H9 (cell line): ENCODE results near the gene CDH13. TPM values are rescaled to one million over a fixed set of nuclear protein-coding genes. Genes with fewer than 3 reads are reported as not detected.

Experiments
- DNase-seq: peaks from one replicate; pipeline ENCODE4 v3.0.0-alpha.2; 2017
- H2AFZ ChIP-seq: one replicate; pipeline ENCODE4 v1.6.1; 2013; ENCODE audit warnings: mild to moderate bottlenecking, low read length, control low read depth, moderate library complexity
- H2AK5ac ChIP-seq: 2 replicates; pipeline ENCODE4 v1.6.1; 2013; ENCODE audit warnings: low read length, control low read depth, mixed read lengths; ENCODE audit not compliant: insufficient read length
- H2BK120ac ChIP-seq: one replicate; pipeline ENCODE4 v1.6.1; 2013; ENCODE audit warnings: low read depth, mild to moderate bottlenecking, low read length, control low read depth, inconsistent platforms; ENCODE audit not compliant: poor library complexity, severe bottlenecking
- H2BK12ac ChIP-seq: 2 replicates; pipeline ENCODE4 v1.6.1; 2013; ENCODE audit warnings: low read length, control low read depth, mixed read lengths, low read depth; ENCODE audit not compliant: insufficient read length
- H2BK15ac ChIP-seq: 2 replicates; pipeline ENCODE4 v1.6.1; 2013; ENCODE audit warnings: low read depth, low read length, control low read depth
- H2BK20ac ChIP-seq: one replicate; pipeline ENCODE4 v1.6.1; 2013; ENCODE audit warnings: low read depth, mild to moderate bottlenecking, low read length, control low read depth, inconsistent platforms; ENCODE audit not compliant: poor library complexity, severe bottlenecking
- H2BK5ac ChIP-seq: 2 replicates; pipeline ENCODE4 v1.6.1; 2013; ENCODE audit warnings: low read length, control low read depth, mixed read lengths; ENCODE audit not compliant: insufficient read length
- H3K14ac ChIP-seq: 2 replicates; pipeline ENCODE4 v1.6.1; 2013; ENCODE audit warnings: low read length, control low read depth; ENCODE audit not compliant: insufficient read depth
- H3K18ac ChIP-seq: 2 replicates; pipeline ENCODE4 v1.6.1; 2013; ENCODE audit warnings: low read depth, mild to moderate bottlenecking, mixed read lengths, low read length, control low read depth; ENCODE audit not compliant: insufficient read length
- H3K23ac ChIP-seq: 2 replicates; pipeline ENCODE4 v1.6.1; 2013; ENCODE audit warnings: low read length, control low read depth, mixed read lengths, low read depth; ENCODE audit not compliant: insufficient read length
- H3K23me2 ChIP-seq: 2 replicates; pipeline ENCODE4 v1.6.1; 2013; ENCODE audit warnings: low read depth, mild to moderate bottlenecking, mixed read lengths, low read length, control low read depth; ENCODE audit not compliant: insufficient read length, poor library complexity, severe bottlenecking
- H3K27ac ChIP-seq: 2 replicates; pipeline ENCODE4 v1.5.1; 2013; ENCODE audit warnings: low read length, control low read depth, mixed read lengths, low read depth; ENCODE audit not compliant: insufficient read length
- H3K27me3 ChIP-seq: 2 replicates; pipeline ENCODE4 v1.6.1; 2013; ENCODE audit warnings: low read length, control low read depth, inconsistent platforms; ENCODE audit not compliant: insufficient read depth
- H3K4ac ChIP-seq: 2 replicates; pipeline ENCODE4 v1.6.1; 2013; ENCODE audit warnings: low read depth, mild to moderate bottlenecking, control low read depth, inconsistent platforms, low read length, moderate library complexity
- H3K4me1 ChIP-seq: 2 replicates; pipeline ENCODE4 v1.6.1; 2013; ENCODE audit warnings: low read length, control low read depth, inconsistent platforms; ENCODE audit not compliant: insufficient read depth
- H3K4me2 ChIP-seq: 2 replicates; pipeline ENCODE4 v1.6.1; 2013; ENCODE audit warnings: low read length, control low read depth, mixed read lengths; ENCODE audit not compliant: insufficient read length, insufficient read depth
- H3K56ac ChIP-seq: 2 replicates; pipeline ENCODE4 v1.6.1; 2013; ENCODE audit warnings: low read depth, mild to moderate bottlenecking, mixed read lengths, low read length, control low read depth; ENCODE audit not compliant: insufficient read length
- H3K79me1 ChIP-seq: 2 replicates; pipeline ENCODE4 v1.6.1; 2013; ENCODE audit warnings: low read depth, mild to moderate bottlenecking, moderate library complexity, low read length, control low read depth, inconsistent platforms; ENCODE audit not compliant: insufficient read depth, poor library complexity, severe bottlenecking
- H3K79me2 ChIP-seq: 2 replicates; pipeline ENCODE4 v1.6.1; 2013; ENCODE audit warnings: low read length, control low read depth, inconsistent platforms; ENCODE audit not compliant: insufficient read depth
- H3K9ac ChIP-seq: 2 replicates; pipeline ENCODE4 v1.6.1; 2013; ENCODE audit warnings: low read length, control low read depth, mixed read lengths; ENCODE audit not compliant: insufficient read length; ENCODE audit errors: extremely low read depth
- H3K9me3 ChIP-seq: one replicate; pipeline ENCODE4 v1.6.1; 2013; ENCODE audit warnings: low read depth, low read length, inconsistent platforms; ENCODE audit not compliant: control insufficient read depth
- H3T11ph ChIP-seq: one replicate; pipeline ENCODE4 v1.6.1; 2013; ENCODE audit warnings: mild to moderate bottlenecking, low read length, control low read depth, inconsistent platforms
- H4K20me1 ChIP-seq: one replicate; pipeline ENCODE4 v1.6.1; 2013; ENCODE audit not compliant: control insufficient read depth, insufficient read length, insufficient read depth
- H4K5ac ChIP-seq: 2 replicates; pipeline ENCODE4 v1.6.1; 2013; ENCODE audit warnings: low read depth, mild to moderate bottlenecking, mixed read lengths, low read length, control low read depth; ENCODE audit not compliant: insufficient read length
- H4K8ac ChIP-seq: replicated peaks from 2 replicates; pipeline ENCODE4 v1.6.1; 2013; ENCODE audit warnings: low read length, control low read depth, mixed read lengths, low read depth; ENCODE audit not compliant: insufficient read length
- H4K91ac ChIP-seq: 2 replicates; pipeline ENCODE4 v1.6.1; 2013; ENCODE audit warnings: low read depth, mild to moderate bottlenecking, moderate library complexity, mixed read lengths, low read length, control low read depth; ENCODE audit not compliant: insufficient read length
- H3K27ac Mint-ChIP-seq, 3 experiments: 2 replicates in 2 of 3; 3 replicates in 1 of 3; pipeline ENCODE4 v1.8.0; 2020 to 2021; ENCODE audit warnings: mixed read lengths in 3 of 3, mild to moderate bottlenecking in 1 of 3, moderate library complexity in 1 of 3
- H3K27me3 Mint-ChIP-seq: 2 replicates; pipeline ENCODE4 v1.8.0; 2021; ENCODE audit warnings: low read depth, mild to moderate bottlenecking, moderate library complexity, mixed read lengths
- H3K36me3 Mint-ChIP-seq, 3 experiments: 2 replicates in 2 of 3; 3 replicates in 1 of 3; pipeline ENCODE4 v1.8.0; 2020 to 2021; ENCODE audit warnings: low read depth in 3 of 3, mixed read lengths in 3 of 3; ENCODE audit not compliant: insufficient read depth in 1 of 3
- H3K4me1 Mint-ChIP-seq, 2 experiments: 2 replicates each; pipeline ENCODE4 v1.8.0; 2020; ENCODE audit warnings: mixed read lengths in 2 of 2
- H3K4me3 Mint-ChIP-seq, 2 experiments: 2 replicates in 1 of 2; 3 replicates in 1 of 2; pipeline ENCODE4 v1.8.0; 2020 to 2021; ENCODE audit warnings: mild to moderate bottlenecking in 2 of 2, mixed read lengths in 2 of 2, moderate library complexity in 1 of 2
- H3K9me3 Mint-ChIP-seq, 2 experiments: 2 replicates in 1 of 2; 3 replicates in 1 of 2; pipeline ENCODE4 v1.8.0; 2020; ENCODE audit warnings: mild to moderate bottlenecking in 2 of 2, mixed read lengths in 2 of 2, moderate library complexity in 1 of 2
- CTCF ChIP-seq: fragments of 200-600 bp; sonication (generic); conservative IDR thresholded peaks from 3 replicates; pipeline ENCODE4 v1.8.0; 2021; ENCODE audit warnings: antibody characterized with exemption, mild to moderate bottlenecking
- WGBS: extraction: QIAGEN DNeasy Blood & Tissue Kit; methylation state at CpG from one replicate; pipeline ENCODE4 v1.1.7; 2013; ENCODE audit warnings: missing lambda C conversion rate, low lambda C conversion rate, mixed read lengths; ENCODE audit not compliant: insufficient read length; ENCODE audit errors: extremely low coverage; 5-methylcytosine and 5-hydroxymethylcytosine counted together
- total RNA-seq: library from RNA; stranded (reverse); gene quantifications from 2 replicates; pipeline ENCODE4 v1.2.1, GENCODE V29; 2021

The CDH13 gene
- total RNA-seq, 1 experiment from 2014 or later, result 1.5 TPM

DNA sequence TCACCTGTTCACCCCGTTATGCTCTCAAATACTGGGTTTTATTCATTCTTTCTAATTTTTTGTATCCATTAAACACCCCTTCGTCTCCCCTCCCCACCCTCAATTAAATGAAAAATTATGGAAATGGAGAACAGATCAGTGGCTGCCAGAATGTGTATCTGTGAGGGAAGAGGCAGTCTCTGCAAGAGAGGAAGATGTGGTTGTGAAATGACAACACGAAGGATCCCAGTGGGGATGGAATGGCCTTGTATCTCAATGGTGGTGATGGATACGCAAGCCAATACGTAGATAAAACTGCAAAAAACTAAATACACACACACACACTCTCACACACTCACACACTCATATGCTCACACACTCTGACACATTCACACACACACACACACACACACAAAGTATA, 570.7 kb downstream of the CDH13 start:
- Histone ChIP-seq H3K18ac (no peak overlapping the region), H4K8ac (no peak overlapping the region), H2BK15ac (no peak overlapping the region), H3K56ac (no peak overlapping the region), H3K4ac (no peak overlapping the region), H3K14ac (no peak overlapping the region), H4K91ac (no peak overlapping the region), H3K79me1 (no peaks in the 10 kb centered on the region), H3K4me2 (no peak overlapping the region), H3T11ph (no peak overlapping the region), H3K79me2 (no peaks in the 10 kb centered on the region), H2AK5ac (no peak overlapping the region), H2BK5ac (no peak overlapping the region), H3K27ac (no peak overlapping the region), H3K27me3 (no peaks in the 10 kb centered on the region), H4K5ac (no peak overlapping the region), H2AFZ (no peak overlapping the region), H3K4me1 (no peaks in the 10 kb centered on the region), H4K20me1 (no peaks in the 10 kb centered on the region), H3K23me2 (no peaks in the 10 kb centered on the region), H3K9ac (no peak overlapping the region), H2BK20ac (no peak overlapping the region), H3K9me3 (no peaks in the 10 kb centered on the region), H3K23ac (no peak overlapping the region), H2BK120ac (no peak overlapping the region), H2BK12ac (no peak overlapping the region)
- no peak for DNase-seq
- TF ChIP-seq CTCF, result no peak
- WGBS, result no CpG with 5 or more reads among the region's 5 CpGs
- H3K4me1 Mint-ChIP-seq, result no peaks in the 10 kb centered on the region
- peaks cover 0 to 3% of the 10 kb centered on the region in 2 experiments; a peak in 2 of 5 replicates for H3K9me3 Mint-ChIP-seq
- no peaks in the 10 kb centered on the region for H3K36me3 Mint-ChIP-seq
- H3K4me3 Mint-ChIP-seq, result no peak overlapping the region
- H3K27me3 Mint-ChIP-seq, result 0 out of 2 replicates have a peak, but pooled peaks cover 2% of the 10 kb centered on the region
- H3K27ac Mint-ChIP-seq, result no peak overlapping the region
